ENCODE measurements around the gene ENAH. TPM values are rescaled to one million over a fixed set of nuclear protein-coding genes. Genes with fewer than 3 reads are reported as not detected.
"Not testable (repeated sequence)": the region's sequence is repeated elsewhere in the genome, so short reads cannot be mapped to it uniquely, and the experiment has no call there.

Gene ENAH
- polyA plus RNA-seq, 1 donor, result 121 TPM

DNA sequence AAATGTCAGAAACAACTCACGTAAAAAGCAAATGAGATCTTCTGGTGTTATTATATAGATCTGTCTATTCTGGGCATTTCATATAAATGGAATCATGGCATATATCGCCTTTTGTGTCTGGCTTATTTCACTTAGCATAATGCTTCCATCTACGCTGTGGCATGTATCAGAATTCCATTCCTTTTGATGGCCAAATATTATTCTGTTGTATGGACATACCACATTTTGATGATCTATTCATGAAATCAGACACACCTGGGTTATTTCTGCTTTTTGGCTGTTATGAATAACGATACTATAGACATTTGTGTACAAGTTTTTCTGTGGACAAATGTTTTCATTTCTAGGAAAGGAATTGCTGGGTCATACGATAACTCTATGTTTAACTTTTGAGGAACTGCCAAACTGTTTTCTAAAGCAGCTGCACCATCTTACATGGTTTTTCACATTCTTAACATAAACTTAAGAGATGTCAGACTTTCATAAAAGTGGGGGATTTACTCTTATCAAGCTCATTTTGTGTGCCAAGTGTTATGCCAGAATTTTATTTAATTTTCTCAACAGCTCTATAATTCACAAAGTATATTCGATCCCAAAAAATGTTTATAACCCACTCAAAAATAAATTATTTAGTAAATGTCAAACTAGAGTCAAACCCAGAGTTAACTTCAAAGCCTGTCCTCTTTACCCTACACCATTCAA is 7.6 kb downstream of the ENAH start:
- no peak for DNase-seq

- no peak for DNase-seq
Observed at GRCh38 chr1:225644666-225645065, 8.3 kb downstream of the ENAH start.

DNA sequence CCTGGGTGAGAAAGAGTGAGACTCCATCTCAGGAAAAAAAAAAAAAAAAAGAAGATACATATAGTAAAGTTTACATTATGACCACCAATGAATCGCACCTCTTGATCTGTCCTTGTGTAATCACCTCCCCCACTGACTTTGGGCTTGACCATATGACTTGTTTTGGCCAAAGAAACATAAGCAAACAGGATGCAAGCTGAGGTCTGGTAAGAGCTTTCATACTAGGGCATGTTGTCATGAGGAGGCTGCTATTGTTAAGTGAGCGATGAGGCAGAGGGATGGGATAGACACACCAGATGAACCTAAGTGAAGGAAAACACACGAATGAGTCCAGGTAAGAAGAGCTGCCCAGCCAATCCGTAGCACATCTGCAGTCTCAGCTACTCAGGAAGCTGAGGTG is 10.7 kb downstream of the ENAH start:
- no peak for DNase-seq

DNA sequence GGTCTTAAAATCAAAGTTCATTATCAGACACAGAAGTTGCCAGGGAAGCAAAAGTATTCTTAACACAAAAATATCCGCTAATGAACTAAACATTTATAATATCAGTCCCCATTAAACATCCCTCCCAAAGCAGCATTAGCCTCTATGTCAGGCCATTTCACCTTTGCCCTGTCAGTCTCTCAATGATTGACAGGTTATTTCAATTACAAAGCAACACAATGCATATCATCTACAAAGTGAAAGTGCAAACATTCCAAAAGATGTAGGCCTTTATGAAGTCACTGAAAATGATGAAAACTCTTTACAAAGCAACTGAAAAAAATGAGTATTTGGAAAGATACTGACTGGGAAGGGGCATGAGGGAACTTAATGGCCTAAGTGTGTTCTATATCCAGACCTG is 14.1 kb downstream of the ENAH start:
- DNase-seq, result no peak

DNA sequence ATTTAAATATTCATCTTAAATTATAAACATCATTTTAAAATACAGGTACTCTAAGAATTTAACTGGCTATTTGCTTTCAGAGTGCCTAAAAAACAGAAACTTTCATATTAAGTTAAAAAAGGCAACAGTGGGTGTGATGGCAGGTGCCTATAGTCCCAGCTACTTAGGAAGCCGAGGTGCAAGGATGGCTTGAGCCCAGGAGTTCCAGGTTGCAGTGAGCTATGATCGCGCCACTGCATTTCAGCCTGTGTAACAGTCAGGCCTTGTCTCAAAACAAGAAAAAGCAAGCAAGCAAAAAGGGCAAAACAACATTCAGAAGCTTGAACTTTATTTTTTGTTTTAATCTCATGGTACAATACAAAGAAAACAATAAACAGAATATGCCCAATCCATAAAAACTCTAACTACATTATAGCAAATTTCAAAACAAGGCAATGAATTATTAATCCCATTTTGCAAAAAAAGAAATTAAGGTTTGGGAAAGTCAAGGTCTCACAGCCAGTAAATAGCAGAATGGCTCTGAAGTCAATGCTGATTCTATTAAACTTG is 15.2 kb downstream of the ENAH start:
- DNase-seq, result no peak

GRCh38 chr1:225636992-225637391 is 15.9 kb downstream of the ENAH start:
- not testable (repeated sequence) for DNase-seq

DNA sequence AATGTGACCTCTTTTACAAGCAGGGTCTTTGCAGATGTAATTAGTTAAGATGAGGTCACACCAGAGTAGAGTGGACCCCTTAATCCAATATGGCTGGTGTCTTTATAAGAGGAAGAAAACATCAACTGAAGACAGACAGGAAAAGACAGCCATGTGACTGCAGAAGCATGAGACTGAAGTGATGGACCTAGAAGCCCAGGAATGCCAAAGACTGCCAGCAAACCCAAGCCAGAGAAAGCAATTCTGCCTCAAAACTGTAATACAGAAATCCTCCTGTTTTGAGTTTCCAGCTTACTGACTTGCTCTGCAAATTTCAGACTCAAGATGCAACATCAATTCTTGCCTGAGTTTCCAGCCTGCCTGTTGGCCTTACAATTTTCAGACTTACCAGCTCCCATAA is 17.3 kb downstream of the ENAH start:
- DNase-seq, result no peak

DNA sequence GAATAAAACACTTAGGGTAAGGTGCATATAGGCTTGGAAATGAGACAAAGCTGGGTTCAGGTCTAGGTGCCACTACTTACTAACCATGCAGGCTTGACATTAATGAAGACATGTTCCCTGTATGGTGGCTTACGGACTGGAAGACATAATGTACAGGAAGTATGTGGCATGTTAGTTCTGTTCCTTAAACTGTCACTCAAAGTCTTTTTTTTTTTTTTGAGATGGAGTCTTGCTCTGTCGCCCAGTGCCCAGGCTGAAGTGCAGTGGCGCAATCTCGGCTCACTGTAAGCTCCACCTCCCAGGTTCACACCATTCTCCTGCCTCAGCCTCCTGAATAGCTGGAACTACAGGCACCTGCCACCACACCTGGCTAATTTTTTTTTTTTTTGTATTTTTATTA is 20.1 kb downstream of the ENAH start:
- not testable (repeated sequence) for DNase-seq

GRCh38 chr1:225631021-225631663 is 21.8 kb downstream of the ENAH start:
- DNase-seq, result no peak

GRCh38 chr1:225629483-225629882 is 23.4 kb downstream of the ENAH start:
- DNase-seq, result no peak

DNA sequence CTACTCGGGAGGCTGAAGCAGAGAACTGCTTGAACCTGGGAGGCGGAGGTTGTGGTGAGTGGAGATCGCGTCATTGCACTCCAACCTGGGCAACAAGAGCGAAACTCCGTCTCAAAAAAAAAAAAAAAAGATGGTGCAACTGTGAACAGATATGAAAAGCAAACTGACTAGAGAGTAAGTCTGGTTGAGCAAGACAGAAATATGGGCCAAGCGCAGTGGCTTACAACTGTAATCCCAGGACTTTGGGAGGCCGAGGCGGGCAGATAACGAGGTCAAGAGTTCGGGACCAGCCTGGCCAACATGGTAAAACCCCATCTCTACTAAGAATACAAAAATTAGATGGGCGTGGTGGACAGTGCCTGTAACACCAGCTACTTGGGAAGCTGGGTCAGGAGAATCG is 24.1 kb downstream of the ENAH start:
- not testable (repeated sequence) for DNase-seq

DNA sequence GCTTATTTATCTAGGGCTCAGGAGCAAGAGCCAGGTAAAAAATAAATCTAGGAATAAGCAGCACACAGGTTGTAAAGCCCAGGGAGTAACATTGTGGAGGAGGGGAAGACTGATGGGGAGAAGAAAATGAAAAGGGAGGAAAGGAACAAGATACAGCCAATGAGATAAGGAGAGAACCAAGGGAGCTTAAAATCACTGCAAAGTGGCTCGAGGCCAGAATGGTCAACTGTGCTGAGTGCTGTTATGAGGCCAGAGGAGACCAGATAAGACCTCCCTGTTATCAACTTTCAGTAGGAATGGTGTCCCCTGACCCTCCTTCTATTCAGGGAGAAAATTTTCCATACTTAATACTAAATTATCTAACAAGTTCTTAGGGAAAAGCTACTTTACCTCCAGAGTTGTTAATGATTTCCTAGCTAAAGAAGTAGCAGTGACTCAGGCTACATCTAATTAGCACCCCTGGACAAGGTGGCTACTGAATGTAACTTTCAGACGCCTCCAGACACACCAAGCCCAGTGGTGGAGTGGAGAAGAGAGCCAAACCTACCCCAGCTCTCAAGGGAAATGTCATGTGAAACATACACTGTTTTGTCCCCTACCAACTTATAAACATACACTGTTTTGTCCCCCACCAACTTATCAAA is 25.5 kb downstream of the ENAH start:
- DNase-seq, result no peak

DNA sequence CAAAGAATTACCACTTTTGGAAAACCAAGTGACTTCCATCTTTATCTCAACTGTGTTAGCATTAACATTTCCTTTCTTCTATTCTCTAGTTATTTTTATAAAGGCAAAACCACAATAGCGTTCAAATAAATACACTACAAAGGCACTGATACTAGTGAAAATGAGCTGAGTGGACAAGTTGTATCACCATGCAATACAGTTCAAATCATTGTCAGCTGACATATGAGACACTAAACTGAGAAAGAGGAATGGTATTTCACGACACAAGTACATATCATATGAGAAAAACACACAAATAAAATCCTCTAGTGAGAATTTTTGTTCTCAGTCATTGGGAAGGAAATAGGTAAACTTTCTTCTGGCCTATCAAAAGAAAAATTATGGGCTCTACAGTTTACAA is 26.2 kb downstream of the ENAH start:
- no peak for DNase-seq

GRCh38 chr1:225617956-225618355 is 35.0 kb downstream of the ENAH start:
- DNase-seq, result no peak

GRCh38 chr1:225617479-225617878 is 35.4 kb downstream of the ENAH start:
- no peak for DNase-seq

DNA sequence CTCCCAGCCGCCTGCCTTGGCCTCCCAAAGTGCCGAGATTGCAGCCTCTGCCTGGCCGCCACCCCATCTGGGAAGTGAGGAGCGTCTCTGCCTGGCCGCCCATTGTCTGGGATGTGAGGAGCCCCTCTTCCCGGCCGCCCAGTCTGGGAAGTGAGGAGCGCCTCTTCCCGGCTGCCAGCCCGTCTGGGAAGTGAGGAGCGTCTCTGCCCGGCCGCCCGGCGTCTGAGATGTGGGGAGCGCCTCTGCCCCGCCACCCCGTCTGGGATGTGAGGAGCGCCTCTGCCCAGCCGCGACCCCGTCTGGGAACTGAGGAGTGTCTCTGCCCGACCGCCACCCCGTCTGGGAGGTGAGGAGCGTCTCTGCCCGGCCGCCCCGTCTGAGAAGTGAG is 37.5 kb downstream of the ENAH start:
- not testable (repeated sequence) for DNase-seq

GRCh38 chr1:225613006-225613405 is 39.9 kb downstream of the ENAH start:
- DNase-seq, result no peak

- no peak for DNase-seq
Observed at GRCh38 chr1:225612287-225612686, 40.6 kb downstream of the ENAH start.

DNA sequence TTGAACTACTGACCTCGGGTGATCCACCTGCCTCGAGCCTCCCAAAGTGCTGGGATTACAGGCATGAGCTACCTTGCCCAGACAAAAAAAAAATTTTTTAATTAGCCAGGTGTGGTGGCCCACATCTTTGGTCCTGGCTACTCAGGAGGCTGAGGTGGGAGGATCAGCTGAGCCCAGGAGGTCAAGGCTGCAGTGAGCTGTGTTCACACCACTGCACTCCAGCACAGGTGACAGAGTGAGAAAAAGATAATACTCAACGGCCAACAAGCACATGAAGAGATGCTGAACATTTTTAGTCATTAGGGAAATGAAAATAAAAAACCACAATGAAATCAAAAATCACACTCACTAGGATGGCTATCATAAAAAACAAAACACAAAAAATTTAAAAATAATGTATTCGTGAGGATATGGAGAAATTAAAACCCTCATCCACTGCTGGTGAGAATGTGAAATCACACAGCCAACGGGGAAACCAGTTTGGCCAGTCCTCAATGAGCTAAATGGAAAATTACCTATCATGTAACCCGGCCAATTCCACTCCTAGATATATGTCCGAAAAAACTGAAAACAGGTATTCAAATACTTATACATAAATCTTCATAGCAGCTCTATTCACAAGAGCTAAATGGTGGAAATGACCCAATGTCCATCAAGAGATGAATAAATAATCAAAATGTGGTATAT is 41.2 kb downstream of the ENAH start:
- no peak for DNase-seq

- no peak for DNase-seq
Observed at GRCh38 chr1:225610539-225610938, 42.4 kb downstream of the ENAH start.

GRCh38 chr1:225608014-225608796 is 44.7 kb downstream of the ENAH start:
- no peak for DNase-seq

GRCh38 chr1:225607355-225607754 is 45.6 kb downstream of the ENAH start:
- no peak for DNase-seq

All from left kidney (tissue), 2 donors.